Body of pancreas (tissue), 4 donors: Measurements from ENCODE around the gene BAIAP3.

ENCODE experiments used
- POLR2A ChIP-seq, 3 donors: fragments of 450-650 bp; IDR thresholded peaks; one replicate each; pipeline ENCODE4 v1.6.1; 2016; ENCODE audit warnings: antibody characterized with exemption in 3 of 3, mild to moderate bottlenecking in 2 of 3
- TF ChIP-seq, protein P1 (sequence below), 7 experiments: fragments of 450-650 bp in 4 of 7; fragments of 200-600 bp in 3 of 7; sonication (generic) in 3 of 7; IDR thresholded peaks; one replicate each; pipeline ENCODE4 v1.5.1; 2016 to 2019; ENCODE audit warnings: antibody characterized with exemption in 7 of 7

GRCh38 chr16:1378087-1378803, 44.8 kb downstream of the BAIAP3 start:
- TF ChIP-seq, protein P1, sequence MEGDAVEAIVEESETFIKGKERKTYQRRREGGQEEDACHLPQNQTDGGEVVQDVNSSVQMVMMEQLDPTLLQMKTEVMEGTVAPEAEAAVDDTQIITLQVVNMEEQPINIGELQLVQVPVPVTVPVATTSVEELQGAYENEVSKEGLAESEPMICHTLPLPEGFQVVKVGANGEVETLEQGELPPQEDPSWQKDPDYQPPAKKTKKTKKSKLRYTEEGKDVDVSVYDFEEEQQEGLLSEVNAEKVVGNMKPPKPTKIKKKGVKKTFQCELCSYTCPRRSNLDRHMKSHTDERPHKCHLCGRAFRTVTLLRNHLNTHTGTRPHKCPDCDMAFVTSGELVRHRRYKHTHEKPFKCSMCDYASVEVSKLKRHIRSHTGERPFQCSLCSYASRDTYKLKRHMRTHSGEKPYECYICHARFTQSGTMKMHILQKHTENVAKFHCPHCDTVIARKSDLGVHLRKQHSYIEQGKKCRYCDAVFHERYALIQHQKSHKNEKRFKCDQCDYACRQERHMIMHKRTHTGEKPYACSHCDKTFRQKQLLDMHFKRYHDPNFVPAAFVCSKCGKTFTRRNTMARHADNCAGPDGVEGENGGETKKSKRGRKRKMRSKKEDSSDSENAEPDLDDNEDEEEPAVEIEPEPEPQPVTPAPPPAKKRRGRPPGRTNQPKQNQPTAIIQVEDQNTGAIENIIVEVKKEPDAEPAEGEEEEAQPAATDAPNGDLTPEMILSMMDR (IDR thresholded peaks at IDR 0.05): no peak
- no peak for TF ChIP-seq POLR2A (IDR thresholded peaks at IDR 0.05)
